ENCODE measurements around the gene ZNF212. TPM values are rescaled to one million over a fixed set of nuclear protein-coding genes. Genes with fewer than 3 reads are reported as not detected.

ZNF212 gene
- polyA plus RNA-seq, 1 donor from 2014 or later = 8.7 TPM

GRCh38 chr7:149281508-149282330 is 42.3 kb downstream of the ZNF212 start:
- Mint-ChIP-seq H3K4me1 (peaks cover 14 to 22% (median 16%) of the 10 kb centered on the region in 3 donors), H3K9me3 (no peaks in the 10 kb centered on the region), H3K36me3 (peaks cover 9% of the 10 kb centered on the region), H3K27ac (no peak overlapping the region), H3K4me3 (peak overlapping the region in 1 of 4 donors; percentile 23), H3K27me3 (no peaks in the 10 kb centered on the region)

DNA sequence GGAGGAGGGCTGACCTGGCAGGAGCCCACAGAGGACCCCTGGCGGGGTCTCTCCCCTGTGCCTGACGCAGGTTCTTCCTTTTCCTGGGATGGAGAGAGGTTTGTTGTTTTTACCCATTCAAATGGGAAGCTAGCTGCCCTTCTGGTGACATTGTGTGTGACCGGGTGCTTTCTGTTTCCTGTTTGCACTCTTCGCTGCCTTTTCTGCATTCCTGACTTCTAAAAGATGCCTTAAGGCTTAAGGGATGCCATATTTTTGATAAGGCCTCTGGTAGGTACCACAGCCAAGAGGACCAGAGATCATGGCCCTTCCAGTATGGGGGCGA is 42.8 kb downstream of the ZNF212 start:
- peaks cover 16 to 28% (median 18%) of the 10 kb centered on the region in 3 donors for H3K4me1 Mint-ChIP-seq
- H3K9me3 Mint-ChIP-seq = no peaks in the 10 kb centered on the region
- no peaks in the 10 kb centered on the region for H3K27me3 Mint-ChIP-seq
- H3K4me3 Mint-ChIP-seq = peak overlapping the region in 1 of 4 donors; percentile 51
- H3K27ac Mint-ChIP-seq = no peak overlapping the region
- H3K36me3 Mint-ChIP-seq = peaks cover 12% of the 10 kb centered on the region

- peaks cover 11% of the 10 kb centered on the region for H3K36me3 Mint-ChIP-seq
- no peak overlapping the region for H3K4me3 Mint-ChIP-seq
- peak overlapping the region in 1 of 3 donors; percentile 86 for H3K27ac Mint-ChIP-seq
- H3K9me3 Mint-ChIP-seq = no peaks in the 10 kb centered on the region
- H3K4me1 Mint-ChIP-seq = peaks cover 18 to 29% (median 19%) of the 10 kb centered on the region in 3 donors
- no peaks in the 10 kb centered on the region for H3K27me3 Mint-ChIP-seq
Observed at GRCh38 chr7:149283321-149283720, 43.9 kb downstream of the ZNF212 start.

GRCh38 chr7:149284343-149284742 is 44.9 kb downstream of the ZNF212 start:
- H3K4me1 Mint-ChIP-seq = peaks cover 18 to 29% (median 19%) of the 10 kb centered on the region in 3 donors
- H3K9me3 Mint-ChIP-seq = no peaks in the 10 kb centered on the region
- peaks cover 11% of the 10 kb centered on the region for H3K36me3 Mint-ChIP-seq
- peak overlapping the region; percentile 50 to 91 (median 86) for H3K27ac Mint-ChIP-seq
- peak overlapping the region; percentile 80 to 97 (median 92) for H3K4me3 Mint-ChIP-seq
- H3K27me3 Mint-ChIP-seq = no peaks in the 10 kb centered on the region

DNA sequence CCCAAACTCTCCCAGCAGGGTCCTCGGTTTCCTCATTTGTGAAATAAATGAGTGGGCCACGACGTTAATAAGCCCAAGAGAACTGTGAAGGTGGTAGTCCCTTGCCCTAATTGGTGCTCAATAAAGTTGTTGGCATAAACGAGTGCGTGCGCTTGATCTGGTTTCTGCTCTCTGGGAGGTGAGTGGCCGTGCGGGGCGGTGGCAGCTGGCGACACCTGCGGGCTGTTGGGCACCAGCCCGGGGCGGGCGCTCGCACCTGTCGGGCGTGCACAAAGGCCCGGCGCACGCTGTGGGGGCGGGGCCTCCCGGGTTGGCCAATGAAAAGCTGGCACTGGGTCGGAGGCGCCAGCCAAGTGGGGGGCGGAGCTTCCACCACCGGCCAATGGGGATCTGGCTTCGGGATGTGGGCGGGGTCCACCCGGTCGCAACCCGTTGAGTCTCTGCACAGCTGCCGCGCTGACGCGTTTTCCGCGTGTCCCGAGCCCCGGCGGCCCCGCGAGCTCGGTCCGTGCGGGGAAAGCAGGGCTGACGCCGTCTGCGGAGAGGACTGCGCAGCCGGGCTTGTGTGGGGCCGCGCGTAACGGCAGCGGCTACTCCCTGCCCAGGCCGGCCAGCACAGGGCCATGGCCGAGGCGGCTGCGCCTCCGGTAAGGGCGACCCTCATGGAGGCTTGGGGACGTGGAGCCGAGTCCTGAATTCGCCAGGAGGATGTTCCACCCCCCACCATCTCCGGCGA is 45.6 kb downstream of the ZNF212 start:
- H3K36me3 Mint-ChIP-seq = peaks cover 10% of the 10 kb centered on the region
- H3K9me3 Mint-ChIP-seq = no peaks in the 10 kb centered on the region
- H3K27me3 Mint-ChIP-seq = no peaks in the 10 kb centered on the region
- peak overlapping the region; percentile 50 to 91 (median 86) for H3K27ac Mint-ChIP-seq
- peak overlapping the region; percentile 80 to 97 (median 92) for H3K4me3 Mint-ChIP-seq
- peaks cover 18 to 29% (median 19%) of the 10 kb centered on the region in 3 donors for H3K4me1 Mint-ChIP-seq

DNA sequence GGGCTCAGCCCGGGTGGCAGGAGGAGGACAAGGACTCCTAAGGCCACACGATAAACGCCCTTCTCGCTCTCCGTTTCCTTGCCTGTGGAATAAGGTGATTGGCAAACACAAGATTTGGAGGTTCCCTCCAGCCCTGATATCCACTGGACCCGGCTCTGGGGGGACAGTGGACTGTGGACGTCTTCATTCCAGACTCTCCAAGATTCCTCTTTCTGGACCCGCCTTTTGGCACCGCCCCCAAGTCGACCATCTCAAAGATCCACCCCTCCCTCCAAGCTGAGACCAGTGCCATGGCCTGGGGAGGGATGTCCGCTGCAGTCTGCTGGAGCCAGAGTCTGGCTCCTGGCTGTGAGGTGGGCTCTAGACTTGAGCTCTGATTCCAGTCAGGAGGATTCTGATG is 46.2 kb downstream of the ZNF212 start:
- Mint-ChIP-seq H3K4me3 (peak overlapping the region; percentile 80 to 97 (median 92)), H3K9me3 (no peaks in the 10 kb centered on the region), H3K36me3 (peaks cover 10% of the 10 kb centered on the region), H3K27me3 (no peaks in the 10 kb centered on the region), H3K27ac (peak overlapping the region in 1 of 3 donors; percentile 86), H3K4me1 (peaks cover 18 to 29% (median 19%) of the 10 kb centered on the region in 3 donors)

DNA sequence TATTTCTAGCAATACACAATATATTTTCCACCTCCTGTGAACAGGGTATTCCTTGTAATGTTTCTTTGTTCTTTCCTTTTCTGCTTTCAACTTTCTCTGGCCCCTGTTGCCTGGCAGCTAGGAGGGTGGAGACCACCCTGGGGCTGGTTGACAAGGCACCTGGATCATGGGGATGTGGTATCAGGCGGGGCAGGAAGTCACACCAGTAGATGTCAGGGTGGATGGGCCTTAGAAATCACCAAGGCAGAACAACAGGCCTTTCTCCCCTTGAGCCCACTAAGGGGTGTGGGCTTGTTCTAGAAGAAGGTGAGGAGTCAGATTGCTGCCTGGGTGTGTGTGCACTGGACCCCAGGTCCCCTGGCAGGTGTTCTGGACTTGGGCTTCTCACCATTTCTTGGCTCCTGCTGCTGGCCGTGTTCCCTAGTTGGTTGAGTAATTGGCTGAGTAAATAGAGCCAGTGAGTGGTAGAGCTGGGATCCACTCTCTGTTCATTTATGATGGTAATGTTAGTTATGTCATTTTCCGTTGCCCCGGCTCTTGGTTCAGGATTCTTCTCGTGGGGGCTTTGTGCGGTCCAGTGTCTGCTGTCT is 47.5 kb downstream of the ZNF212 start:
- peaks cover 18 to 29% (median 19%) of the 10 kb centered on the region in 3 donors for H3K4me1 Mint-ChIP-seq
- H3K9me3 Mint-ChIP-seq = no peaks in the 10 kb centered on the region
- H3K36me3 Mint-ChIP-seq = peaks cover 10% of the 10 kb centered on the region
- peak overlapping the region in 2 of 3 donors; percentile 25 to 39 for H3K27ac Mint-ChIP-seq
- peak overlapping the region; percentile 30 to 90 (median 62) for H3K4me3 Mint-ChIP-seq
- no peaks in the 10 kb centered on the region for H3K27me3 Mint-ChIP-seq

- H3K27me3 Mint-ChIP-seq = no peaks in the 10 kb centered on the region
- no peaks in the 10 kb centered on the region for H3K9me3 Mint-ChIP-seq
- H3K36me3 Mint-ChIP-seq = peaks cover 6% of the 10 kb centered on the region
- H3K27ac Mint-ChIP-seq = no peak overlapping the region
- peak overlapping the region in 2 of 4 donors; percentile 45 to 90 for H3K4me3 Mint-ChIP-seq
- H3K4me1 Mint-ChIP-seq = peaks cover 18 to 29% (median 23%) of the 10 kb centered on the region in 3 donors
Observed at GRCh38 chr7:149287622-149288021, 48.2 kb downstream of the ZNF212 start.

DNA sequence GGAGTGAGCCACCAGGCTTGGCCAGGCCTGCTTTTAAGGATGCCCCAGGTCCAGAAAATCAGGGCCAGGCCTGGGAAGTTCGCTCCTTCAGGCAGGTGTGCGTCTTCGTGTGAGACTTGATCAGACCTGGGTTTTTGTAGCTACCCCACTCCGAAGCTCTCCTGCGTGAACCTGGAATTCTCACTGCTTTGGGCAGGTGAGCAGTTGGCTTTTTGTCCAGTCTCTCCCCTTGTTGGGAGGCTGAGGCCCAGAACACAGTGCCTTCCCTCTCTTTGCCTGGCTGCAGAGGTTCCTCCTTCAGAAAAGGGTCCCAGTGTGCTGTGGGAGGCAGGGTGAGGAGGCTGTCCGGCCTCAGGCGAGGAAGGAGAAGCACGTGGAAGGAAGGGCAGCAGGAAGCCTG is 49.8 kb downstream of the ZNF212 start:
- Mint-ChIP-seq H3K36me3 (peaks cover 9% of the 10 kb centered on the region), H3K27me3 (no peaks in the 10 kb centered on the region), H3K4me3 (no peak overlapping the region), H3K27ac (no peak overlapping the region), H3K9me3 (no peaks in the 10 kb centered on the region), H3K4me1 (peaks cover 15 to 28% (median 20%) of the 10 kb centered on the region in 3 donors)

DNA sequence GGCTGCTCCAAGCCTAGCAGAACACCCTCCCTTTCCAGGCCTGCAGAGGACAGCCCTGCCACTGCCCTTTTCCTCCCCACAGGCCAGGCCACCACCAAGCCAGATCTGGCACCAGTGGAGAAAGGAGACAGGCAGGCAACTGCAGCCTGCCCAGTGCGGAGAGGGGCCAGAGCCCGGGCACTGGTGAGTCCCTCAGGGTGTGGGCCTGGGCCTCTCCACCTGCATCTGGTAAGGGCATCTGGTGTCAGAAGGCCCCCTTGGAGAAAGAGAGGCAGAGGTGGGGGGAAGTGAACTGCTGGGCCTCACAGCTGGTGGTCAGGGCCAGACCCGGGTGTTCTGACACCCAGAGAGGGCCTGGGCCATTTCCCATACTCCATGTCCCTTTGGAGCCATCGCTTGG is 50.4 kb downstream of the ZNF212 start:
- H3K4me3 Mint-ChIP-seq = no peak overlapping the region
- no peak overlapping the region for H3K27ac Mint-ChIP-seq
- peaks cover 10 to 23% (median 19%) of the 10 kb centered on the region in 3 donors for H3K4me1 Mint-ChIP-seq
- H3K9me3 Mint-ChIP-seq = no peaks in the 10 kb centered on the region
- no peaks in the 10 kb centered on the region for H3K27me3 Mint-ChIP-seq
- peaks cover 9% of the 10 kb centered on the region for H3K36me3 Mint-ChIP-seq

DNA sequence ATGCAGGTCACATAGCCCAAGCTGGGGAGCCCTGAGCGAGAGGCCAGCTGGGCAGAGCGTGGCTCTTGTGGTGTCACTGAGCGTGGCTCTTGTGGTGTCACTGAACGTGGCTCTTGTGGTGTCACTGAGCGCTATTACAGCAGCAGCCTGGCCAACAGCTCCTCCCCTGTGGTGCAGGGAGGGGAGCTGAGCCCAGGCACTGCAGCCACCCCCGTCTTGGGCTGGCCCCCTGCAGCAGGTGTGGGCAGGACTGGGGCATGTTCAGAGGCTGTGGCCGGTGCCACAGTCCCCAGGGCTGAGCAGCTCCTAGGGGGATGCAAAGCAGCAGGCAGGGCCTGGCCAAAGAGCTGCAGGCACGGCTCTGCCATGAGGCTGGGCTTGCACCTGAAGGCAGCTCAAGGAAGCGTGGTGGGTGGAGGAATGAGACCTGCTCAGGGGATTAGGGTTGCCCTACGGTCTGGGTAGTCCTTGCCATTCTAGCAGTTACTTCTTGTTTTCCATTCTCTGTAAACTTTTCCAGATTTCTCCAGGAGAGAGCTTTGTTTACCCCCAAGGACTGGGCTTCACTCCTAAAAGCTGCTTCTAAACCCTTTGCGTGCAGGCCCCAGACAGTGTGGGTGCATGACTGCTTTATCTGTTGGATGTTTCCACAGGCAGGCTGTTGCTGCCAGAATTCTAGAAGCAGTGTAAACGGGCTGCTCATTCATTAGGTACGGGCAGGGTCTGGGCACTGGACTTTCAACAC is 51.8 kb downstream of the ZNF212 start:
- Mint-ChIP-seq H3K9me3 (no peaks in the 10 kb centered on the region), H3K4me1 (peaks cover 7 to 12% (median 12%) of the 10 kb centered on the region in 3 donors), H3K27ac (no peak overlapping the region), H3K4me3 (no peak overlapping the region), H3K27me3 (no peaks in the 10 kb centered on the region), H3K36me3 (peaks cover 9% of the 10 kb centered on the region)

DNA sequence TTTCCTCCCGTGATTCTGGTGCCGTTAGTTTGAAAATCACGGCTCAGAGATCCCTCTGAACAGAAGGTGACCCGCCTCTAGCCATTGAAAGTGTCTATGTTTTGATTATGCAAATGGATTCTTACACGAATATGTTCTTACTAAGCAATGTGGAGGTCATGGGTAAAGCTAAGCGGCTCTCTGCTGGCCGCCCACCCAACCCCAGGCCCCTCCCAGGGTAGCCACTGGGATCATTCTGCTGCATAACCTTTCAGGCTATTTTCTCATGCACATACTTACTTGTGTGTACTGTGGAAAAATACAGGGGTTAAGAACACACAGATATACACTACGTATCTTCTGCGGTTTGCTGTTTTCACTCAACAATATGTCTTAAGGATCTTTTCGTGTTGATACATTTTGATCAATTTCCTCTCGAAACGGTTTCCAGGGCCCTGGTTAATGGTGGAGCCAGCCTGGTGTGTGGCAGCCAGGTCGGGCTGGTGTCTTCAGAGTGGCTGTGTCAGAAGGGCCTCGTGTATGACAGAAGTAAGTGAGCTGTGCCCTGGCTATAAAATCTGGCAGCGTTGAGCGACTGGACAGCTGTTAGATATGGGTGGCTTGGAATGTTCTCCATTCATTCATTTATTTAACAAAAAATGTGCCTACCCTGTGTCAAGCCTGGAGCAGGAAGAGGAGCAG is 52.5 kb downstream of the ZNF212 start:
- Mint-ChIP-seq H3K27ac (no peak overlapping the region), H3K4me1 (peaks cover 3 to 7% (median 5%) of the 10 kb centered on the region in 3 donors), H3K4me3 (no peak overlapping the region), H3K27me3 (no peaks in the 10 kb centered on the region), H3K36me3 (peaks cover 9% of the 10 kb centered on the region), H3K9me3 (no peaks in the 10 kb centered on the region)

DNA sequence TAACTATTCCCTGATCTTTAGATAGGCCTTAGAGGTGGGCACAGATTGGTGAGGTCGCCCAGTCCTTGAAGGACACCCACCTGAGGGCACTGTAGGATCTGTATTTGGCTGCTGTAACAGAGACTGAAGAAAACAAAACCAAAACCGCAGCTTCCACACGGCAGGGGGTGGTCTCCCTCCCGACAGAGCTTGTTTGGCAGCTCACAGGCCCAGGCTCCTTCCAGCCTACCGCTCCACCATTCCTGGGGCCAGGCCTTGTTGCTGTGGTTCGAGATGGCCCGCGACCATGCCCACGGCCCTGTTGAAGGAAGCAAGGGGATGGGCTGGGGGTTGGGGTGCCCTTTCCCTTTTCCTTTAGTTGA is 53.0 kb downstream of the ZNF212 start:
- Mint-ChIP-seq H3K27me3 (no peaks in the 10 kb centered on the region), H3K9me3 (no peaks in the 10 kb centered on the region), H3K4me1 (peaks cover 3 to 5% (median 5%) of the 10 kb centered on the region in 3 donors), H3K27ac (no peak overlapping the region), H3K4me3 (no peak overlapping the region), H3K36me3 (peaks cover 4% of the 10 kb centered on the region)

DNA sequence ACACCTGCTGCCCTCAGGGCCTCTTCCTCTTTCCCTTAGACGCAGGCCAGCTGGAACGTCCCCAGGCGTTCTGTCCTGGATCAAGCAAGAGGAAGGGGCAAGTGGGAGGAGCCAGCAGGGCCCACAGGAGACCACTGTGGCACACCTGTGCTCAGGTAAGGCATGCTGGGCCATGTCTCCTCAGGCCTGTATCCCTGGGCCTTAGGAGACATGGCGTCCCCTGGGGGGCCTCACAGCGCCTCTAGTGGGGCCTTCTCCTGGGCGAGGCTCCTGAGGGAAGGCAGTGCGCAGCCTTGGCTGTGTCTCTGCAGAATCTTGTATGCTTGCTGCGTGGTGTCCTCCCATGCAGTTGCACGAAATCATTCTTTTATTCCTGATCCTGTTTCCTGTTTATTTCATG is 53.9 kb downstream of the ZNF212 start:
- H3K4me3 Mint-ChIP-seq = no peak overlapping the region
- H3K4me1 Mint-ChIP-seq = peaks cover 3 to 4% (median 4%) of the 10 kb centered on the region in 3 donors
- peak overlapping the region in 1 of 3 donors; percentile 65 for H3K27ac Mint-ChIP-seq
- peaks cover 4% of the 10 kb centered on the region for H3K36me3 Mint-ChIP-seq
- H3K27me3 Mint-ChIP-seq = no peaks in the 10 kb centered on the region
- H3K9me3 Mint-ChIP-seq = peaks cover 0 to under 1% (median 0%) of the 10 kb centered on the region in 3 donors
